Esophagus muscularis mucosa (tissue), 3 donors: Measurements from ENCODE around the gene BMP2.

Experiments
- POLR2A ChIP-seq: fragments of 450-650 bp; IDR thresholded peaks from one replicate; pipeline ENCODE4 v1.6.1; 2017; ENCODE audit warnings: antibody characterized with exemption, moderate library complexity, mild to moderate bottlenecking, low read depth
- TF ChIP-seq, protein P1 (sequence below), 3 experiments: fragments of 200-600 bp in 2 of 3; fragments of 450-650 bp in 1 of 3; sonication (generic) in 2 of 3; IDR thresholded peaks; one replicate each; pipeline ENCODE4 v1.5.1; 2017 to 2019; ENCODE audit warnings: antibody characterized with exemption in 3 of 3, mild to moderate bottlenecking in 2 of 3, moderate library complexity in 1 of 3

DNA sequence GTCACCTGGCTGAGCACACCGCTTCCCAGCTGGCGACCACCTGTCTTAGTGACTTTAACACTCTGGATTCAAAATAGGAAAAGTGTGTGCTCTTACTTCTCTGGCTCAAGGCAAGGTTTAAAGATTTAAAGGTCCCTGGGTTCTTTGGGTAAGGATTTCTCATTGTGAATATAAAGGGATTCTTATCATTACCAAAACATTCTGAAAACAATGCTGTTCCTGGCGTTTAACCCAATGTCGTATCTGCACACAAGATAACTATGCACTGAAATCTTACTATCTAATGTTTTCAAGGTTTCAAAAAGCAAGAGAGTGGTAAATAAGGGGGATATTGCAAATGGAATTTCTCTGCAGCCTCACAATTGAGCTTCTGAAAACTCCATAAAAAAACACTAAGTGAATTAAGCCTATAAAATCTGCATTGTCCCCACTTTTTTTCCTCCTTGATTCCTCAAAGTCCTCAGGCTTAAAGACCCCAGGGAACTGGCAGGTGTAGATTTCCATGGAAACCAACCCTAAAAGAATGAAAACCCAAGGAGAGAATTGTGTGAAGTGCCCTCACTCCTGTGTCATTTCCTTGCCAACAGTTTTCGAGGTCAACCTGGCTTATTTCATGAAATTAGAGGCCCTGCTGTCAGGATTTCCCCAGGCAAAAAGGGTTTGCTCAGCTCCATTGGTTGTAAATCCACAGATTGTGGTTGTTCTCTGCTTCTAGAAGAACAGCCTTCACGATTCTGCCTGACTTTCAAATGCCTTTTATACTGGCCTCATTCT, 44.0 kb downstream of the BMP2 start:
- TF ChIP-seq POLR2A = no peak
- TF ChIP-seq, protein P1, sequence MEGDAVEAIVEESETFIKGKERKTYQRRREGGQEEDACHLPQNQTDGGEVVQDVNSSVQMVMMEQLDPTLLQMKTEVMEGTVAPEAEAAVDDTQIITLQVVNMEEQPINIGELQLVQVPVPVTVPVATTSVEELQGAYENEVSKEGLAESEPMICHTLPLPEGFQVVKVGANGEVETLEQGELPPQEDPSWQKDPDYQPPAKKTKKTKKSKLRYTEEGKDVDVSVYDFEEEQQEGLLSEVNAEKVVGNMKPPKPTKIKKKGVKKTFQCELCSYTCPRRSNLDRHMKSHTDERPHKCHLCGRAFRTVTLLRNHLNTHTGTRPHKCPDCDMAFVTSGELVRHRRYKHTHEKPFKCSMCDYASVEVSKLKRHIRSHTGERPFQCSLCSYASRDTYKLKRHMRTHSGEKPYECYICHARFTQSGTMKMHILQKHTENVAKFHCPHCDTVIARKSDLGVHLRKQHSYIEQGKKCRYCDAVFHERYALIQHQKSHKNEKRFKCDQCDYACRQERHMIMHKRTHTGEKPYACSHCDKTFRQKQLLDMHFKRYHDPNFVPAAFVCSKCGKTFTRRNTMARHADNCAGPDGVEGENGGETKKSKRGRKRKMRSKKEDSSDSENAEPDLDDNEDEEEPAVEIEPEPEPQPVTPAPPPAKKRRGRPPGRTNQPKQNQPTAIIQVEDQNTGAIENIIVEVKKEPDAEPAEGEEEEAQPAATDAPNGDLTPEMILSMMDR (IDR thresholded peaks at IDR 0.05) = no peak
